Astrocyte of the cerebellum (primary cell): ENCODE data around the gene GINS2.

ENCODE experiments used
- DNase-seq: peaks from one replicate; pipeline ENCODE4 v3.0.0-alpha.2; 2011; ENCODE audit warnings: low read depth
- H3K4me3 ChIP-seq: 2 replicates; pipeline ENCODE4 v1.5.1; 2011; ENCODE audit warnings: mild to moderate bottlenecking, low read depth, low read length, moderate library complexity
- CTCF ChIP-seq: IDR thresholded peaks from 2 replicates; pipeline ENCODE4 v1.5.1; 2012; ENCODE audit warnings: low read length, low read depth, moderate library complexity, mild to moderate bottlenecking; ENCODE audit errors: missing control alignments
- in situ Hi-C: cut with HindIII; loops from 2 replicates; pipeline ENCODE4 v1.10.0; 2017; ENCODE audit warnings: low sequenced_read_pairs

Gene GINS2

GRCh38 chr16:85724126-85724879 lies 35.5 kb upstream of the GINS2 start:
- in situ Hi-C loops = no loop called here

GRCh38 chr16:85722128-85722893 lies 33.6 kb upstream of the GINS2 start:
- in situ Hi-C loops = no loop called here
- no peak overlapping the region for H3K4me3 ChIP-seq
- DNase-seq = no peak
- TF ChIP-seq CTCF = no peak

More at GRCh38 chr16:85724126-85724879, 35.5 kb upstream of the GINS2 start:
- DNase-seq = no peak
- no peak overlapping the region for H3K4me3 ChIP-seq
- TF ChIP-seq CTCF = no peak

GRCh38 chr16:85720302-85720637 lies 31.5 kb upstream of the GINS2 start:
- no peak for DNase-seq
- H3K4me3 ChIP-seq = no peak overlapping the region
- in situ Hi-C loops = no loop called here
- no peak for TF ChIP-seq CTCF

GRCh38 chr16:85719605-85720301 lies 31.0 kb upstream of the GINS2 start:
- in situ Hi-C loops = no loop called here

GRCh38 chr16:85718682-85719081 lies 29.9 kb upstream of the GINS2 start:
- in situ Hi-C loops = no loop called here
- TF ChIP-seq CTCF = peak; percentile 52
- DNase-seq = no peak
- no peak overlapping the region for H3K4me3 ChIP-seq

More at GRCh38 chr16:85719605-85720301, 31.0 kb upstream of the GINS2 start:
- H3K4me3 ChIP-seq = no peak overlapping the region
- TF ChIP-seq CTCF = no peak
- no peak for DNase-seq

- H3K4me3 ChIP-seq = no peak overlapping the region
- TF ChIP-seq CTCF = no peak
- in situ Hi-C loops = no loop called here
Observed at GRCh38 chr16:85718153-85718477, 29.4 kb upstream of the GINS2 start.

More at GRCh38 chr16:85718153-85718477, 29.4 kb upstream of the GINS2 start:
- DNase-seq = no peak
